ENCODE results near the gene NCOA5. TPM values are rescaled to one million over a fixed set of nuclear protein-coding genes. Genes with fewer than 3 reads are reported as not detected.
A peak's percentile ranks its signal among the peaks of the same experiment; 100 is the strongest.

NCOA5 gene
- total and polyA plus RNA-seq, 9 of the 15 experiments (the other 6 are each of a cell fraction or from before 2014, with no cell fraction given): 3.9 to 22.8 (median 13.8) TPM

DNA sequence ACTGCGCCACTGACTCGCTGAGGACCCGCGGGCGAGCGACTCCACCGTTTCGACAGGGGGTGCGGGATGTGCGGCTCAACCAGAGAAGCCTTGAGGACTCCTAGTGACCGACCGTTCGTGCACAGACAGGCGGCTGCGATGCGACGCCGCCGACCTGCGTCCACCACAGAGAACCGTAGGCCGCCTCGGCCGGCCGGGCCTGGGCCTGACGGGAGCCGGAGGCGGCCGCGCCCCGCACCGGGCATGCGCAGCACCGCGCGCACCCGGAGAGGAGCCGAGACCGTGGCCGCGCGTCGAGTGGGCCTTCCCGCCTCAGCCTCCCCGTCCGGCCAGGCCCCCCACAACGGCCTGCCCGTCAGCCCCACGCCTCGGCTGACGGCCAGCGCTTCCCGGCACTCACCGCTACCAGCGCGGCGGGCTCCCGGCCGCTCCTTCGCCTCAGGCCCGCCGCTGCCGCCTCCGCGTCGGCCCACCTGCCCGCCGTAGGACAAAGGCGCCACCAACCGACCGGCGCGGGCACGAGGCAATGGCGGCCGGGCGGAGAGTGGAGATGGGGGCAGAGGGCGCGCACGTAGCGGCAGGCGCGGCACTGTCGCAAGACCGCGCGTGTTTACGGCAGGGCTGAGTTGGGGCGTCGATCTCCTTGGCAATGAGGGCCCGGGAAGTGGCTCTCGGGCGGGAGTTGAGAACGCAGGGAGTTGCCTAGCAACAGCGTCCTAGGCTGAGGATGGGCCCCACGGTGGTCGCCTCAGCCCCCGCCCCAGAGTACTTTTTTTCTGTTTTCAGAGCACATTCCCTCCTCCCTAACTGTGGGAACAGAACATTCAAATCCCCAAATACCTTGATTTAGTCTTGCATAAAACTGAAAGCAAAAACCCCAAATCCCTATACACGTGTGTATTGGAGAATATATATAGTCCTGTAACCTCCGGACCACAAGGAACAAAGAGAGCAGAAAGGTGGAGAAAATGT is at the start of gene NCOA5 (continued):
- TF ChIP-seq TRIM24 (IDR thresholded peaks at IDR 0.05) (0 out of 4 replicates have a peak, but pooled peaks of 1 of the 2 experiments have one; percentile 12), ERF (CRISPR knock-in tag; IDR thresholded peaks at IDR 0.05) (peak; percentile 91; the same call in 1 of the 2 replicates), SP2 (IDR thresholded peaks at IDR 0.05; ENCODE audit: extremely low read depth, low read depth, low read length, poor library complexity, severe bottlenecking) (no peak), STAT5A (IDR thresholded peaks at IDR 0.05; ENCODE audit: borderline replicate concordance, low read length) (no peak), HCFC1 (IDR thresholded peaks at IDR 0.05; ENCODE audit: low read depth, low read length) (peak; percentile 73), CBX1 (IDR thresholded peaks at IDR 0.05; ENCODE audit: low read depth) (peak; percentile 72; the same call in 1 of the 2 replicates), FOXP1 (CRISPR knock-in tag; IDR thresholded peaks at IDR 0.05) (peak; percentile 96), BACH1 (tag; IDR thresholded peaks at IDR 0.05) (0 out of 2 replicates have a peak, but pooled peaks have one; percentile 35), MYC (IDR thresholded peaks at IDR 0.05; ENCODE audit: low read depth, low read length) (peak; percentile 98), MYC (CRISPR knock-in tag; IDR thresholded peaks at IDR 0.05; ENCODE audit: borderline replicate concordance, low read depth) (no peak), MIER1 (IDR thresholded peaks at IDR 0.05; ENCODE audit: low read depth) (no peak), CREM (IDR thresholded peaks at IDR 0.05; ENCODE audit: low read depth) (peak; percentile 86), FOS (IDR thresholded peaks at IDR 0.05; ENCODE audit: extremely low read depth, insufficient read length) (peak; percentile 24), HNRNPUL1 (IDR thresholded peaks at IDR 0.05; ENCODE audit: low read length) (no peak), ZNF133 (CRISPR knock-in tag; IDR thresholded peaks at IDR 0.05) (no peak; the same call in 1 of the 2 replicates), MEIS2 (IDR thresholded peaks at IDR 0.05; ENCODE audit: partially characterized antibody) (peak; percentile 68), CHCHD3 (CRISPR knock-in tag; IDR thresholded peaks at IDR 0.05) (no peak)
- TF ChIP-seq, protein P1, sequence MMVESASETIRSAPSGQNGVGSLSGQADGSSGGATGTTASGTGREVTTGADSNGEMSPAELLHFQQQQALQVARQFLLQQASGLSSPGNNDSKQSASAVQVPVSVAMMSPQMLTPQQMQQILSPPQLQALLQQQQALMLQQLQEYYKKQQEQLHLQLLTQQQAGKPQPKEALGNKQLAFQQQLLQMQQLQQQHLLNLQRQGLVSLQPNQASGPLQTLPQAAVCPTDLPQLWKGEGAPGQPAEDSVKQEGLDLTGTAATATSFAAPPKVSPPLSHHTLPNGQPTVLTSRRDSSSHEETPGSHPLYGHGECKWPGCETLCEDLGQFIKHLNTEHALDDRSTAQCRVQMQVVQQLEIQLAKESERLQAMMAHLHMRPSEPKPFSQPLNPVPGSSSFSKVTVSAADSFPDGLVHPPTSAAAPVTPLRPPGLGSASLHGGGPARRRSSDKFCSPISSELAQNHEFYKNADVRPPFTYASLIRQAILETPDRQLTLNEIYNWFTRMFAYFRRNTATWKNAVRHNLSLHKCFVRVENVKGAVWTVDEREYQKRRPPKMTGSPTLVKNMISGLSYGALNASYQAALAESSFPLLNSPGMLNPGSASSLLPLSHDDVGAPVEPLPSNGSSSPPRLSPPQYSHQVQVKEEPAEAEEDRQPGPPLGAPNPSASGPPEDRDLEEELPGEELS (CRISPR knock-in tag; IDR thresholded peaks at IDR 0.05; ENCODE audit: borderline replicate concordance): peak; percentile 77; the same call in 1 of the 2 replicates
- TF ChIP-seq, protein P2, sequence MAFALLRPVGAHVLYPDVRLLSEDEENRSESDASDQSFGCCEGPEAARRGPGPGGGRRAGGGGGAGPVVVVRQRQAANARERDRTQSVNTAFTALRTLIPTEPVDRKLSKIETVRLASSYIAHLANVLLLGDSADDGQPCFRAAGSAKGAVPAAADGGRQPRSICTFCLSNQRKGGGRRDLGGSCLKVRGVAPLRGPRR (CRISPR knock-in tag; IDR thresholded peaks at IDR 0.05): no peak
- TF ChIP-seq, protein P3, sequence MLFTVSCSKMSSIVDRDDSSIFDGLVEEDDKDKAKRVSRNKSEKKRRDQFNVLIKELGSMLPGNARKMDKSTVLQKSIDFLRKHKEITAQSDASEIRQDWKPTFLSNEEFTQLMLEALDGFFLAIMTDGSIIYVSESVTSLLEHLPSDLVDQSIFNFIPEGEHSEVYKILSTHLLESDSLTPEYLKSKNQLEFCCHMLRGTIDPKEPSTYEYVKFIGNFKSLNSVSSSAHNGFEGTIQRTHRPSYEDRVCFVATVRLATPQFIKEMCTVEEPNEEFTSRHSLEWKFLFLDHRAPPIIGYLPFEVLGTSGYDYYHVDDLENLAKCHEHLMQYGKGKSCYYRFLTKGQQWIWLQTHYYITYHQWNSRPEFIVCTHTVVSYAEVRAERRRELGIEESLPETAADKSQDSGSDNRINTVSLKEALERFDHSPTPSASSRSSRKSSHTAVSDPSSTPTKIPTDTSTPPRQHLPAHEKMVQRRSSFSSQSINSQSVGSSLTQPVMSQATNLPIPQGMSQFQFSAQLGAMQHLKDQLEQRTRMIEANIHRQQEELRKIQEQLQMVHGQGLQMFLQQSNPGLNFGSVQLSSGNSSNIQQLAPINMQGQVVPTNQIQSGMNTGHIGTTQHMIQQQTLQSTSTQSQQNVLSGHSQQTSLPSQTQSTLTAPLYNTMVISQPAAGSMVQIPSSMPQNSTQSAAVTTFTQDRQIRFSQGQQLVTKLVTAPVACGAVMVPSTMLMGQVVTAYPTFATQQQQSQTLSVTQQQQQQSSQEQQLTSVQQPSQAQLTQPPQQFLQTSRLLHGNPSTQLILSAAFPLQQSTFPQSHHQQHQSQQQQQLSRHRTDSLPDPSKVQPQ (CRISPR knock-in tag; IDR thresholded peaks at IDR 0.05; ENCODE audit: borderline replicate concordance): no peak
- TF ChIP-seq, protein P4, sequence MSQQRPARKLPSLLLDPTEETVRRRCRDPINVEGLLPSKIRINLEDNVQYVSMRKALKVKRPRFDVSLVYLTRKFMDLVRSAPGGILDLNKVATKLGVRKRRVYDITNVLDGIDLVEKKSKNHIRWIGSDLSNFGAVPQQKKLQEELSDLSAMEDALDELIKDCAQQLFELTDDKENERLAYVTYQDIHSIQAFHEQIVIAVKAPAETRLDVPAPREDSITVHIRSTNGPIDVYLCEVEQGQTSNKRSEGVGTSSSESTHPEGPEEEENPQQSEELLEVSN (IDR thresholded peaks at IDR 0.05; ENCODE audit: borderline replicate concordance in 1 of 2, extremely low read depth in 1 of 2, insufficient read depth in 1 of 2, insufficient read length in 1 of 2, low read depth in 1 of 2, low read length in 1 of 2, poor library complexity in 1 of 2, severe bottlenecking in 1 of 2): peak; percentile 92 to 93
